ENCODE data around the gene DYNAP.

- no peak for TF ChIP-seq CTCF (IDR thresholded peaks at IDR 0.05; ENCODE audit: low read depth, low read length)
- no peak for TF ChIP-seq EZH2phosphoT487 (IDR thresholded peaks at IDR 0.05; ENCODE audit: low read depth)
Observed at GRCh38 chr18:54622084-54622483, 31.0 kb downstream of the DYNAP start.
